Stomach (tissue), 19 donors: ENCODE results near the gene COA3. TPM values are rescaled to one million over a fixed set of nuclear protein-coding genes. Genes with fewer than 3 reads are reported as not detected.
A peak's percentile ranks its signal among the peaks of the same experiment; 100 is the strongest.

Source experiments
- DNase-seq, 2 donors: peaks; one replicate each; pipeline versions ENCODE4 v3.0.0 to v3.0.0-alpha.2; 2013 to 2019
- H3K27ac ChIP-seq, 5 donors: fragments of 200-600 bp in 4 of 5; sonication (generic) in 4 of 5; one replicate each; pipeline ENCODE4 v1.5.1; 2013 to 2019; ENCODE audit warnings: mild to moderate bottlenecking in 1 of 5, moderate library complexity in 1 of 5
- H3K27me3 ChIP-seq, 3 donors: fragments of 200-600 bp; sonication (generic); one replicate each; pipeline ENCODE4 v1.5.1; 2017 to 2019; ENCODE audit warnings: mixed run types in 1 of 3
- H3K36me3 ChIP-seq, 4 donors: fragments of 200-600 bp; sonication (generic); 1 replicate in 3 of 4; 2 replicates in 1 of 4; pipeline ENCODE4 v1.5.1; 2016 to 2019
- H3K4me1 ChIP-seq, 4 donors: fragments of 200-600 bp; sonication (generic); one replicate each; pipeline ENCODE4 v1.5.1; 2016 to 2019
- H3K4me3 ChIP-seq, 4 donors: fragments of 200-600 bp; sonication (generic) in 3 of 4; one replicate each; pipeline ENCODE4 v1.5.1; 2016 to 2019; ENCODE audit warnings: mild to moderate bottlenecking in 1 of 4
- H3K9me3 ChIP-seq, 4 donors: fragments of 200-600 bp; sonication (generic); one replicate each; pipeline ENCODE4 v1.5.1; 2016 to 2019
- EP300 ChIP-seq: sonication (generic); formaldehyde crosslinking; IDR thresholded peaks from one replicate; pipeline ENCODE4 v1.6.1; 2017; ENCODE audit warnings: antibody characterized with exemption
- POLR2A ChIP-seq, 4 donors: fragments of 450-650 bp; IDR thresholded peaks; one replicate each; pipeline ENCODE4 v1.6.1; 2016; ENCODE audit warnings: antibody characterized with exemption in 4 of 4, control low read depth in 2 of 4, mild to moderate bottlenecking in 1 of 4, moderate library complexity in 1 of 4
- POLR2AphosphoS5 ChIP-seq, 3 donors: sonication (generic); formaldehyde crosslinking; IDR thresholded peaks; one replicate each; pipeline ENCODE4 v1.6.1; 2016; ENCODE audit warnings: antibody characterized with exemption in 3 of 3
- WGBS, 5 donors: extraction: QIAGEN DNeasy Blood & Tissue Kit in 3 of 5; methylation state at CpG; one replicate each; pipeline versions ENCODE4 v1.1.5 to v1.1.7; 2013 to 2018; 5-methylcytosine and 5-hydroxymethylcytosine counted together
- intact Hi-C: fragments of 100-400 bp; cut with DNase I; formaldehyde crosslinking; loops from one replicate; pipeline ENCODE4 v1.15.1; 2023; ENCODE audit warnings: low total_unique reads
- long read RNA-seq, 10 donors: transcript quantifications; one replicate each; lab custom pipeline, GENCODE V29; 2026
- polyA plus RNA-seq, 3 donors: library from polyadenylated mRNA; stranded (reverse); fragments of 200-250 nt; gene quantifications; one replicate each; pipeline ENCODE4 v1.2.3, GENCODE V29; 2013
- total RNA-seq, 5 donors: library from RNA; depleted of rRNA; stranded (reverse); fragments of >200 nt; gene quantifications; one replicate each; pipeline versions ENCODE4 v1.1.0 to v1.2.3, GENCODE V29; 2014 to 2016
- TF ChIP-seq, protein P1 (sequence below), 7 experiments: fragments of 450-650 bp in 4 of 7; fragments of 200-600 bp in 3 of 7; sonication (generic) in 3 of 7; IDR thresholded peaks; one replicate each; pipeline ENCODE4 v1.5.1; 2016 to 2019; ENCODE audit warnings: antibody characterized with exemption in 7 of 7, control low read depth in 2 of 7, mild to moderate bottlenecking in 1 of 7
- donor health status: healthy with polysubstance abuse.
- donor health status: Bipolar disorder and iron deficiency.
- donor health status: healthy.

COA3 gene, protein sequence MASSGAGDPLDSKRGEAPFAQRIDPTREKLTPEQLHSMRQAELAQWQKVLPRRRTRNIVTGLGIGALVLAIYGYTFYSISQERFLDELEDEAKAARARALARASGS
- total RNA-seq: 100 to 1,000 TPM in 3 of 5 donors, 10 to 100 TPM in 2; 22.2 to 166 (median 121) TPM
- 100 to 1,000 TPM; 201 to 268 (median 201) TPM for polyA plus RNA-seq
- long read RNA-seq, donor 1, transcript COA3-201 (2 exons, 771 nt): major isoform, 30 of 30 reads
- long read RNA-seq, donor 1, partial matches to known transcripts: 0 of 30 reads
- long read RNA-seq, donor 1, other reads (novel, unspliced or antisense): 0 of 30 reads
- long read RNA-seq, donor 2, transcript COA3-201 (2 exons, 771 nt): major isoform, 36 of 36 reads
- long read RNA-seq, donor 2, partial matches to known transcripts: 0 of 36 reads
- long read RNA-seq, donor 2, other reads (novel, unspliced or antisense): 0 of 36 reads
- long read RNA-seq, donor 3, transcript COA3-201 (2 exons, 771 nt): major isoform, 39 of 39 reads
- long read RNA-seq, donor 3, partial matches to known transcripts: 0 of 39 reads
- long read RNA-seq, donor 3, other reads (novel, unspliced or antisense): 0 of 39 reads
- long read RNA-seq, donor 4, partial matches to known transcripts: 0 of 4 reads
- long read RNA-seq, donor 4, other reads (novel, unspliced or antisense): 0 of 4 reads
- long read RNA-seq, donor 5, transcript COA3-201 (2 exons, 771 nt): major isoform, 50 of 50 reads
- long read RNA-seq, donor 5, partial matches to known transcripts: 0 of 50 reads
- long read RNA-seq, donor 5, other reads (novel, unspliced or antisense): 0 of 50 reads
- long read RNA-seq, donor 6, transcript COA3-201 (2 exons, 771 nt): major isoform, 153 of 153 reads
- long read RNA-seq, donor 6, partial matches to known transcripts: 0 of 153 reads
- long read RNA-seq, donor 6, other reads (novel, unspliced or antisense): 0 of 153 reads
- long read RNA-seq, donor 7, transcript COA3-201 (2 exons, 771 nt): major isoform, 60 of 60 reads
- long read RNA-seq, donor 7, partial matches to known transcripts: 0 of 60 reads
- long read RNA-seq, donor 7, other reads (novel, unspliced or antisense): 0 of 60 reads
- long read RNA-seq, donor 8, transcript COA3-201 (2 exons, 771 nt): major isoform, 54 of 54 reads
- long read RNA-seq, donor 8, partial matches to known transcripts: 0 of 54 reads
- long read RNA-seq, donor 8, other reads (novel, unspliced or antisense): 0 of 54 reads
- long read RNA-seq, donor 9, transcript COA3-201 (2 exons, 771 nt): major isoform, 81 of 81 reads
- long read RNA-seq, donor 9, partial matches to known transcripts: 0 of 81 reads
- long read RNA-seq, donor 9, other reads (novel, unspliced or antisense): 0 of 81 reads
- long read RNA-seq, donor 10, transcript COA3-201 (2 exons, 771 nt): major isoform, 15 of 15 reads
- long read RNA-seq, donor 10, partial matches to known transcripts: 0 of 15 reads
- long read RNA-seq, donor 10, other reads (novel, unspliced or antisense): 0 of 15 reads

DNA sequence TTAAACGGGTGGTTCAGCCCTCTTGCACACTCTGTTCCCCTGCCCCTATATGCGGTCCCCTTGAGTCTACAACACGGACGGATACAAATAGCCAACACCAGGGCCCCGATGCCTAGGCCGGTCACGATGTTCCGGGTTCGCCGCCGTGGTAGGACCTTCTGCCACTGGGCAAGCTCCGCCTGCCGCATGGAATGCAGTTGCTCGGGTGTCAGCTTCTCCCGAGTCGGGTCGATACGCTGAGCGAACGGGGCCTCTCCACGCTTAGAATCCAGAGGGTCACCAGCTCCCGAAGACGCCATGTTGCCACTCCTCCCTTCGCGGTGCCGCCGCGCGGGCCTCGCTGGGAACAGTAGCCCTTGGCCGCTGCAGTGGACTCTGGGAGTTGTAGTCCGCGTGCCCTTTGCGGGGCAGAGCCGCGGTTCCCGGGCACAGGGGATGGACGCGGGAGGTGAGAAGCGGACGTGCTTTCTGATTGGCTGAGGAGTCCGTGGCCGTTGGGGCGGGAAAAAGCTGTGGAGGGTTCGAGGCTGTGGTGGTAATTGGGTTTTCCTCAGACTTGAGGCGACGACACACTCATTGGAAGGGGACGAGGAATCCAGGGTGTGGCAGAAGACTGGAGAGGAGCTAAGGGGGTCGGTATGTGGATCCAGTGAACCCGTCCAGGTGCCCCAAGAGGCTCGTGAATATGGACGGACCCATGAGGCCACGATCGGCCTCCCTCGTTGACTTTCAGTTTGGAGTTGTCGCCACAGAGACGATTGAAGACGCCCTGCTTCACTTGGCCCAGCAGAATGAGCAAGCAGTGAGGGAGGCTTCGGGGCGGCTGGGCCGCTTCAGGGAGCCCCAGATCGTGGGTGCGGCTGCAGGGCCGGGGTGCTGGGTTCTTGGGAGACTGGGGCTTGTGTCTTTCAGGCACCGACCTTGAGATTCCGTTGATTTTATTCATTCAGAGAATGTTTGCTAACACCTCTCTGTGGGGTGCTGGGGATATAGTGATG is at the start of gene COA3, which contains the start of gene CNTD1:
TSS of gene COA3 (minus strand) at position 322 of the 998 bp plus-strand sequence. CDS start at position 299, 23 bp downstream.
TSS of gene CNTD1 (plus strand) at position 479 of the 998 bp plus-strand sequence. CDS start at position 686, 207 bp downstream.
- Histone ChIP-seq H3K27me3 (no peaks in the 10 kb centered on the region), H3K27ac (peak within 1 kb of the TSS; percentile 87 to 91 (median 89)), H3K9me3 (no peaks in the 10 kb centered on the region), H3K4me1 (peaks cover 18 to 51% (median 36%) of the 10 kb centered on the region in 4 donors), H3K4me3 (peak within 1 kb of the TSS; percentile 73 to 96 (median 84)), H3K36me3 (peaks cover 0 to 28% (median 17%) of the 10 kb centered on the region in 4 donors)
- DNase-seq: peak; percentile 88 to 96
- intact Hi-C loops: no loop called here
- WGBS, 5 donors: 21 to 26% (median 23%) methylated on average over 53 to 66 of the region's 66 CpGs
- TF ChIP-seq EP300 (no peak), POLR2AphosphoS5 (IDR thresholded peaks at IDR 0.05) (peak; percentile 51 to 91 (median 79)), POLR2A (IDR thresholded peaks at IDR 0.05) (no peak)
- TF ChIP-seq, protein P1, sequence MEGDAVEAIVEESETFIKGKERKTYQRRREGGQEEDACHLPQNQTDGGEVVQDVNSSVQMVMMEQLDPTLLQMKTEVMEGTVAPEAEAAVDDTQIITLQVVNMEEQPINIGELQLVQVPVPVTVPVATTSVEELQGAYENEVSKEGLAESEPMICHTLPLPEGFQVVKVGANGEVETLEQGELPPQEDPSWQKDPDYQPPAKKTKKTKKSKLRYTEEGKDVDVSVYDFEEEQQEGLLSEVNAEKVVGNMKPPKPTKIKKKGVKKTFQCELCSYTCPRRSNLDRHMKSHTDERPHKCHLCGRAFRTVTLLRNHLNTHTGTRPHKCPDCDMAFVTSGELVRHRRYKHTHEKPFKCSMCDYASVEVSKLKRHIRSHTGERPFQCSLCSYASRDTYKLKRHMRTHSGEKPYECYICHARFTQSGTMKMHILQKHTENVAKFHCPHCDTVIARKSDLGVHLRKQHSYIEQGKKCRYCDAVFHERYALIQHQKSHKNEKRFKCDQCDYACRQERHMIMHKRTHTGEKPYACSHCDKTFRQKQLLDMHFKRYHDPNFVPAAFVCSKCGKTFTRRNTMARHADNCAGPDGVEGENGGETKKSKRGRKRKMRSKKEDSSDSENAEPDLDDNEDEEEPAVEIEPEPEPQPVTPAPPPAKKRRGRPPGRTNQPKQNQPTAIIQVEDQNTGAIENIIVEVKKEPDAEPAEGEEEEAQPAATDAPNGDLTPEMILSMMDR (IDR thresholded peaks at IDR 0.05): no peak

- intact Hi-C loops: loop anchor here (5.0 kb wide), 1 partner anchor 94 kb away; no protein-coding TSS in a partner anchor
Observed at GRCh38 chr17:42848093-42848492, 49.6 kb upstream of the COA3 start.

GRCh38 chr17:42846594-42847280 is 48.2 kb upstream of the COA3 start:
- peak overlapping the region in 4 of 5 donors; percentile 4 to 49 (median 44) for H3K27ac ChIP-seq
- intact Hi-C loops: loop anchor here (5.0 kb wide), 1 partner anchor 96 kb away; no protein-coding TSS in a partner anchor

More at GRCh38 chr17:42848093-42848492, 49.6 kb upstream of the COA3 start:
- Histone ChIP-seq H3K4me3 (no peak overlapping the region), H3K9me3 (no peaks in the 10 kb centered on the region), H3K36me3 (peaks cover 14 to 32% (median 30%) of the 10 kb centered on the region in 4 donors), H3K27me3 (no peaks in the 10 kb centered on the region), H3K4me1 (peaks cover 13 to 56% (median 37%) of the 10 kb centered on the region in 4 donors), H3K27ac (no peak overlapping the region)
- no peak for TF ChIP-seq EP300
- no peak for TF ChIP-seq POLR2AphosphoS5 (IDR thresholded peaks at IDR 0.05)
- WGBS, 5 donors: 51 to 79% (median 54%) methylated on average over 2 to 3 of the region's 3 CpGs
- DNase-seq: no peak

More at GRCh38 chr17:42846594-42847280, 48.2 kb upstream of the COA3 start:
- Histone ChIP-seq H3K27me3 (no peaks in the 10 kb centered on the region), H3K9me3 (no peaks in the 10 kb centered on the region), H3K4me1 (peaks cover 13 to 57% (median 37%) of the 10 kb centered on the region in 4 donors), H3K36me3 (peaks cover 24 to 46% (median 44%) of the 10 kb centered on the region in 4 donors), H3K4me3 (no peak overlapping the region)
- TF ChIP-seq, protein P1 (IDR thresholded peaks at IDR 0.05): no peak
- TF ChIP-seq POLR2A (IDR thresholded peaks at IDR 0.05) (no peak), POLR2AphosphoS5 (IDR thresholded peaks at IDR 0.05) (peak in 2 of 3 donors; percentile 9 to 66), EP300 (no peak)
- no peak for DNase-seq
- 58 to 73% (median 68%) methylated on average over 9 of the region's 9 CpGs for WGBS, 5 donors
